NT2/D1 (cell line): ENCODE data around the gene VPS18.

Source experiments
- SUZ12 ChIP-seq: IDR thresholded peaks from 2 replicates; pipeline ENCODE4 v1.6.1; 2011; ENCODE audit not compliant: insufficient read length, insufficient read depth; ENCODE audit errors: extremely low read depth
- YY1 ChIP-seq: IDR thresholded peaks from 2 replicates; pipeline ENCODE4 v1.6.1; 2011; ENCODE audit not compliant: insufficient read length, insufficient read depth
- ZNF274 ChIP-seq: IDR thresholded peaks from 2 replicates; pipeline ENCODE4 v1.6.1; 2011; ENCODE audit warnings: mild to moderate bottlenecking, low read depth, low read length

GRCh38 chr15:40904552-40905201, 10.4 kb downstream of the VPS18 start:
- no peak for TF ChIP-seq YY1
- no peak for TF ChIP-seq ZNF274
- no peak for TF ChIP-seq SUZ12
